Smooth muscle cell (in vitro differentiated cells): ENCODE results near the gene GREB1L. TPM values are rescaled to one million over a fixed set of nuclear protein-coding genes. Genes with fewer than 3 reads are reported as not detected.
A peak's percentile ranks its signal among the peaks of the same experiment; 100 is the strongest.
"Not testable (repeated sequence)": the region's sequence is repeated elsewhere in the genome, so short reads cannot be mapped to it uniquely, and the experiment has no call there.

Source experiments
- DNase-seq: peaks from one replicate; lab custom pipeline; 2025; ENCODE audit not compliant: unreplicated experiment; lab: John Stamatoyannopoulos, UW
- H2AFZ ChIP-seq: fragments of 200-600 bp; sonication (generic); 2 replicates; pipeline ENCODE4 v1.6.0; 2016; ENCODE audit warnings: antibody characterized with exemption, low read depth, mild to moderate bottlenecking
- H3F3A ChIP-seq: fragments of 200-600 bp; sonication (generic); 2 replicates; pipeline ENCODE4 v1.6.0; 2017; ENCODE audit warnings: antibody characterized with exemption, low read depth
- H3K27ac ChIP-seq: fragments of 200-600 bp; sonication (generic); 2 replicates; pipeline ENCODE4 v1.5.1; 2016; ENCODE audit warnings: low read depth, mild to moderate bottlenecking
- H3K27me3 ChIP-seq: fragments of 200-600 bp; sonication (generic); 2 replicates; pipeline ENCODE4 v1.6.1; 2016; ENCODE audit warnings: low read depth, mild to moderate bottlenecking
- H3K36me3 ChIP-seq: fragments of 200-600 bp; sonication (generic); 2 replicates; pipeline ENCODE4 v1.5.1; 2016; ENCODE audit warnings: low read depth
- H3K4me1 ChIP-seq: fragments of 200-600 bp; sonication (generic); 2 replicates; pipeline ENCODE4 v1.5.1; 2016; ENCODE audit warnings: low read depth
- H3K4me2 ChIP-seq: fragments of 200-600 bp; sonication (generic); 2 replicates; pipeline ENCODE4 v1.6.0; 2016; ENCODE audit warnings: mild to moderate bottlenecking
- H3K4me3 ChIP-seq: fragments of 200-600 bp; sonication (generic); 2 replicates; pipeline ENCODE4 v1.5.1; 2016; ENCODE audit warnings: mild to moderate bottlenecking
- H3K79me2 ChIP-seq: fragments of 200-600 bp; sonication (generic); 2 replicates; pipeline ENCODE4 v1.6.0; 2016; ENCODE audit warnings: low read depth, mild to moderate bottlenecking
- H3K9ac ChIP-seq: fragments of 200-600 bp; sonication (generic); 2 replicates; pipeline ENCODE4 v1.6.0; 2016; ENCODE audit warnings: low read depth
- H3K9me3 ChIP-seq: fragments of 200-600 bp; sonication (generic); replicated peaks from 2 replicates; pipeline ENCODE4 v1.5.1; 2016; ENCODE audit warnings: low read depth
- H4K20me1 ChIP-seq: fragments of 200-600 bp; sonication (generic); 2 replicates; pipeline ENCODE4 v1.6.0; 2016; ENCODE audit warnings: low read depth
- CTCF ChIP-seq: fragments of 200-600 bp; sonication (generic); IDR thresholded peaks from 2 replicates; pipeline ENCODE4 v1.5.1; 2017; ENCODE audit warnings: borderline replicate concordance, mild to moderate bottlenecking, antibody characterized with exemption; ENCODE audit not compliant: insufficient read depth, poor library complexity, severe bottlenecking
- WGBS: methylation state at CpG from one replicate; pipeline ENCODE4 v1.1.7; 2016; ENCODE audit warnings: low lambda C conversion rate; 5-methylcytosine and 5-hydroxymethylcytosine counted together
- polyA plus RNA-seq: library from polyadenylated mRNA; unstranded; fragments of >200 nt; fragmentation: Nextera tagmentation; extraction: Ambion mirVana; gene quantifications from 2 replicates; pipeline ENCODE4 v1.2.1, GENCODE V29; 2016
- total RNA-seq: library from RNA; depleted of rRNA; stranded (reverse); fragments of >200 nt; gene quantifications from 2 replicates; pipeline ENCODE4 v1.2.3, GENCODE V29; 2014

GREB1L gene
- total and polyA plus RNA-seq, 2 experiments from 2014 or later: 4.0 to 15.3 TPM

DNA sequence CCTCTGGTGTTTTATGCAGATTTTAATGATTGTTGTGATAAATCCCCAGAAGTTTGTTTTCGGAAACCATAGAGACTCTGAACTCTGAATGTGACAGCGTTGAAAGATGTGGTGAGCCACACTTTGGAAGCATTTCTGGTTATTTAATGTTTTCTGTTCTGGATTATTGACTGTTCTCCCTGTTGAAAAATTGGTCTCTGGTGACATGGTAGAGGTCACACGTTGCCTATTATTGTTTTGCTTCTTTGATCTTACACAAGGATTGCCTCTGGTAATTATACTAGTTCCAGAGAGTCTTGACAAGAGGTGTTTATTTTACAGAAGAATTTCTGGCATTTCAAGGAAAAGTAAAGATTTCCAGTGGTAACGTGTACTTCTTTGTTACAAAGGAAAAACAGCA lies 127.1 kb downstream of the GREB1L start:
- Histone ChIP-seq H3K27ac (peak overlapping the region; percentile 60), H4K20me1 (no peaks in the 10 kb centered on the region), H2AFZ (no peak overlapping the region), H3K4me3 (no peak overlapping the region), H3K9me3 (no peaks in the 10 kb centered on the region), H3K79me2 (peaks cover 4% of the 10 kb centered on the region), H3K27me3 (no peaks in the 10 kb centered on the region), H3K4me2 (peak overlapping the region; percentile 54), H3F3A (no peaks in the 10 kb centered on the region), H3K4me1 (peaks cover 46% of the 10 kb centered on the region), H3K36me3 (no peaks in the 10 kb centered on the region), H3K9ac (no peak overlapping the region)
- no peak for TF ChIP-seq CTCF
- WGBS: 28% methylated on average over 4 of the region's 4 CpGs
- DNase-seq: no peak

GRCh38 chr18:21369597-21369996 lies 127.6 kb downstream of the GREB1L start:
- peak overlapping the region; percentile 60 for H3K27ac ChIP-seq
- not testable (repeated sequence) for H3K36me3 ChIP-seq, DNase-seq, H4K20me1 ChIP-seq, H3F3A ChIP-seq, H2AFZ ChIP-seq, H3K79me2 ChIP-seq, H3K9me3 ChIP-seq, H3K4me3 ChIP-seq, H3K27me3 ChIP-seq, H3K9ac ChIP-seq
- peak overlapping the region; percentile 54 for H3K4me2 ChIP-seq
- WGBS: 67% methylated on average over 7 of the region's 7 CpGs
- peaks cover 46% of the 10 kb centered on the region for H3K4me1 ChIP-seq

- Histone ChIP-seq H2AFZ (no peak overlapping the region), H3K4me3 (no peak overlapping the region), H3K9ac (no peak overlapping the region), H3K27ac (no peak overlapping the region), H4K20me1 (no peaks in the 10 kb centered on the region), H3K9me3 (no peaks in the 10 kb centered on the region), H3K27me3 (no peaks in the 10 kb centered on the region), H3K36me3 (no peaks in the 10 kb centered on the region), H3K79me2 (no peaks in the 10 kb centered on the region), H3F3A (no peaks in the 10 kb centered on the region), H3K4me2 (no peak overlapping the region), H3K4me1 (no peaks in the 10 kb centered on the region)
- TF ChIP-seq CTCF: no peak
- no peak for DNase-seq
- WGBS: 89% methylated on average over 1 of the region's 1 CpG
Measured at GRCh38 chr18:21383031-21383430, 141.0 kb downstream of the GREB1L start.

GRCh38 chr18:21386523-21387240 lies 144.7 kb downstream of the GREB1L start:
- WGBS: 63% methylated on average over 11 of the region's 11 CpGs
- H3K36me3 ChIP-seq: no peaks in the 10 kb centered on the region
- H3K4me1 ChIP-seq: no peaks in the 10 kb centered on the region
- H3K79me2 ChIP-seq: no peaks in the 10 kb centered on the region
- TF ChIP-seq CTCF: no peak
- no peaks in the 10 kb centered on the region for H3F3A ChIP-seq
- DNase-seq: no peak
- H3K27me3 ChIP-seq: no peaks in the 10 kb centered on the region
- H2AFZ ChIP-seq: no peak overlapping the region
- no peak overlapping the region for H3K4me3 ChIP-seq
- no peaks in the 10 kb centered on the region for H4K20me1 ChIP-seq
- H3K4me2 ChIP-seq: no peak overlapping the region
- H3K27ac ChIP-seq: no peak overlapping the region
- H3K9me3 ChIP-seq: no peaks in the 10 kb centered on the region
- H3K9ac ChIP-seq: no peak overlapping the region
